RPMI8226 (cell line): ENCODE results near the gene PLD6.
A peak's percentile ranks its signal among the peaks of the same experiment; 100 is the strongest.

Experiments used
- DNase-seq: peaks from one replicate; pipeline ENCODE4 v3.0.0-alpha.2; 2015

PLD6 gene

GRCh38 chr17:17226451-17227265, 20.5 kb upstream of the PLD6 start:
- DNase-seq = no peak

- no peak for DNase-seq
Measured at GRCh38 chr17:17225901-17226300, 19.8 kb upstream of the PLD6 start.

DNA sequence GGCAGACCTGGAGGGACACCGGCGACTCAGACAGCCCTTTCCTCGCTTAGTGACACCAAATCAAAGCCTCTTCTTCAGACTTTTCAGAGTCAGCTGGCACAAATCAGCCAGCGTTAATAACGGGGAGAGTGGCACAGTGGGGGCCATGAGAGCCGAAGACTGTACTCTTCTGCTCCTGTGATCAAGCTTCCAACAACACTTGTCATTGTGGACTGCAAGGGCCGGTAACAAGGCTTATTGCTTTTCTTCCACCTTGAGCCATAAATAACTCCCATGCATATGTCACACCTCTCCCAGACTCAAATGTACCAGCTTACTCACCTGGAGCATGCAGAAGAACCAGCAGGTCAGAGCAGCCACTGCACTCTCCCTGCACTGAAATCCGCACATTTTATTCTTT, 18.0 kb upstream of the PLD6 start:
- DNase-seq = no peak

- DNase-seq = no peak
Measured at GRCh38 chr17:17223736-17224135, 17.6 kb upstream of the PLD6 start.

- DNase-seq = no peak
Measured at GRCh38 chr17:17221329-17221728, 15.2 kb upstream of the PLD6 start.

- no peak for DNase-seq
Measured at GRCh38 chr17:17220529-17220928, 14.4 kb upstream of the PLD6 start.

DNA sequence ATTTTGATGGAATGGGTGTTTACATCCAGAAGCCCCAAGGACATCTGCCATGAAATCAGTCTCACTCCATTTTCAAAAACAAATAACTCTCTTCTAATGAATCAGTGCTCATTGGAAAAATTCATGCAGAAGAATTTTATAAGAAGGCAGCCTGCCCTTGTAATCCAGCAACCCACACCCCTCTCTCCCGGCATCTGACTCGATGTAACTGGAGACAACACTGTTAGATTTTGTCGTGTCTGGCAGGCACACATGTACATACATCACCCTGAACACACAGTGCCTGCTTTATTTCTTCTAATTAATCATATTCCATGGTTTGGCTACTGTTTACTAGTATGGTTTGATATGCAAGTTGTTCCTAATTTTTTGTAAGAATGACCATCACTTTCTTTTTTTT, 11.9 kb upstream of the PLD6 start:
- DNase-seq = no peak

DNA sequence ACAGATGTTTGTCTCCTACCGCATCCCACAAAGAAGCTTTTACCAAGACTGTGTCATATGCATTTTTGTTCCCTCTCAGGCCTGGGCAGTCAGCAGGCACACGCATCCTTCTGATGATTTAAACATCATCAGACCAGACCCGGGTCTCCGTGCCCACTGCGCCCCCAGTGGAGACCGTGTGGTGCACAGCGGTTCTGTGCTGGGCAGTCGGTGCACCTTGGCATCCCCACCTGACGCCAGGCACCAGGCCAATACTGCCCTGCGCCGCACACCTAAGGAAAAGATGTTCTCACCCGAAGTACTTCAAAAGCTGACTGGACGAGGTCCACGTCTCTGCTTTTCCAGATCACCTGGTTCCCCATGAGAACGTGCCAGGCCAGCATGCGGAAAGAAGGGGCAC, 10.6 kb upstream of the PLD6 start:
- no peak for DNase-seq

GRCh38 chr17:17216236-17216635, 10.1 kb upstream of the PLD6 start:
- no peak for DNase-seq

- DNase-seq = no peak
Measured at GRCh38 chr17:17215575-17215974, 9.4 kb upstream of the PLD6 start.

- DNase-seq = no peak
Measured at GRCh38 chr17:17214646-17215436, 8.7 kb upstream of the PLD6 start.

DNA sequence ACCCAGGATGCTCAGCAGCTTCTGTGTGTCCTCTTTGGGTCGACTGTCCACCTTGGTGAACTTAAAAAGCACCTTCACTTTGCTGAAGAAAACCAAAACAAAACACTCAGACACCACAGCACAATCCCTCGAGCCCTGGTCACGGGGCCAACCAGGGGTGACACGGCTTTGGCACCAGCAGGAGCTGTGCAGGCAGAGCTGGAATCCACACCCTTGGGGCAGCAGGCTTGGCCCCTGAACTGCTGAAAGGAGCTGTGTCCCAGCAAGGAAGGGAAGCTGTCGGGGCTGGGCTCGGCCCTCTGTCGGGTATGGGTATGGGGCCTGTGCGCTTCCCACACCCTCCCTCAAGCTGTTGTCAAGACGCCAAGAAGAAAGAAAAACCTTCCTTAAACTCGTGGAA, 7.6 kb upstream of the PLD6 start:
- no peak for DNase-seq

DNA sequence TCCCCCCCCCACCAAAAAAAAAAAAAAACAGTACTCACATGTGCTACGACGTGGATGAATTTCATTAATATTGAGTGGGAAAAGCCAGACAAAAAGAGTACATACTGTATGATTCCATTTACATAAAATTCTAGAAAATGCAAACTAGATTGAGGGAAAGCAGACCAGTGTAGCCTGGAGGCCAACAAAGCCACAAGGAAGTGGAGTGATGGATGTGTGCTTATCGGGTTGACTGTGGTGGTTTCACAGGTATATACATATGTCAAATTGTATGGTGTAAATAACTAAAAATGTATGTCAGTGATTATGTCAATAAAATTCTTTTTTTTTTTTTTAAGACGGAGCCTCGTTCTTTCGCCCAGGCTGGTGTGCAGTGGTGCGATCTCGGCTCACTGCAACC, 1.9 kb upstream of the PLD6 start:
- no peak for DNase-seq

DNA sequence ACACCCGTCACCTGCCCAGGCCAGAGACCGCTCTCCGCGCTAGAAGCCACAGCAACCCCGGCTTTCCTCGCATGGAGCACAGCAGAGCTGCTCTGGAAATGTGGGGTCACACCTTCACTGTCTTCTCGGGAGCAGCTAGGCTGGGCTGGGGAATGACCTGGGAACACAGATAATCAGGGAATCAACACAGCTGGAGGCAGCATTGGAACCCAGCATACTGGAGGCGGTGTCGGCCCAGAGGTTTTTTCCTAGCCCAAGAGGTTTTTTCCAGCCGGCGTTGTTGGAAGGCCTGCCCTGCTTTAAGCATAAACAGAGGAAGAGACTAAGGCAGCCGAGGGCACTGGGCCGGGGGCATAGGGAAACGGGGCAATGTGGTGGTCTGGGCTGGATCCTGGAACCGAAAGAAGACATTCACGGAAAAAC, 791 bp upstream of the PLD6 start:
- no peak for DNase-seq

GRCh38 chr17:17205368-17206123, 587 bp downstream of the PLD6 start:
- DNase-seq = peak; percentile 70

- DNase-seq = peak; percentile 11
Measured at GRCh38 chr17:17204635-17205231, 1.4 kb downstream of the PLD6 start.

DNA sequence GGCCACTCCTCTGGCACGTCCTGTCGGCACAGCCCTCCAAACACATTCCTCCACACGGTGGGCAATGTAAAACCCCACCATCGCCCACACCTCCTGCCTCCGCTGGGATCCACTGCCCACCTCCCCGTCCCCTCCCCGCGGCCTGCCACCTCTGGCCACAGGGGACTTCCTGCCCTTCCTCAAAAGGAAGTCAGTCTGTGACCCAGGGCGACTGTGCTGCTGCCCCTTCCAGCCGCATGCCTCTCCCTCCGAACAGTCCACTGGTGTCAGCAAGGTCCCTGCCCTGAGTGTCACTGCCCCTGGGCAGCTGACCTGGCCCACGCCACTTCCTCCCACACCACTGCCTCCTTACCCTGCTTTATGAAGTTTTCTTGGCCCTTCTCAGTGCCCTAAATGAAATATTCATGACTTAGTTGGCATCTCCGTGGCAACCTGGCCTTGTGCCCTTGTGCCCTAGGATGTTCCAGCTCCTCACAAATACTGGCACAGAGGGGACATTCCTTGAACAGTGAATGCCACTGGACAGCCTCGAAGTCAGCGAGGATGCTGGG, 2.0 kb downstream of the PLD6 start:
- DNase-seq = peak; percentile 8

DNA sequence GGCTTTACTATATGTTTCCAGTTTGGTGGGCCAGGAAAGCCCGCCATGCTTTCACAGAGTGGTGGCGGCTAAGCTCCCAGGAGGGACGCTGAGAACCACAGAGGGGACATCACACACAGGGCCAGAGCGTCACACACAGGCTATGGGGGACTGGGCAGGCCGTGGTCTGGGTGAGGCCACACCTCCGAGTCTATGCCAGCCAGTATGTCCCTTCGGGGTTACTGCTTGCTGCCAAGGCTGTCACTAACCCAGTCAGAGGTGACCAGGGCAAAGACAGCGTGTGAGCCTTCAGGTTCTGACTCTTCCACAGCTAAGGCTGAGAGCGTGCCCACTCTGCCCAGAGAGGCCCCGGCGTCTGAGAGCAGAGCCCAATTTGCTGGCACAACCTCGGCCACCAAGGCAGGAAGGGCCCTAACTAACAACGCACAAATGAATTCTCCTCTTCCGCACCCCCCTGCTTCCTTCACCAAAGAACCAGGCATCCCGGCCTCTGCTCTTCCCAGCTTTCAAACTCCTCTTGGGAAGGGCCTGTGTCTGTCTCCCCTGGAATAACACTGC, 2.9 kb downstream of the PLD6 start:
- DNase-seq = no peak

DNA sequence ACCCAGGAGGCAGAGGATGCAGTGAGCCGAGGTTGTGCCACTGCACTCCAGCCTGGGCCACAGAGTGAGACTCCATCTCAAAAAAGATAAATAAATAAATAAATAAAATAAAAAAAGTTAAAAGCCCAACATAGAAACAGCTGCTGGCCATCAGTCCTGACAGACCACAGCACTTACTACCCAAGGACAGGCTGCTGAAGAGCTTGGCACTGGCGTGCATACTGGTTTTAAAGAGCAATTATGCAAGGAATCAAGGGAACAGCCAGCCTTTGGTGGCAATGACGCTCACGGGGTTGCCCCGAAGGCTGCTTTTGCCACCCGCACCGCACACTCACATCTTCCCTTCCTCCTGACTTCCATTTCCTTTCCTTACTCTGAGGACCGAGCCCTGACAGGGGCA, 4.2 kb downstream of the PLD6 start:
- DNase-seq = no peak

GRCh38 chr17:17201271-17201670, 4.9 kb downstream of the PLD6 start:
- no peak for DNase-seq

DNA sequence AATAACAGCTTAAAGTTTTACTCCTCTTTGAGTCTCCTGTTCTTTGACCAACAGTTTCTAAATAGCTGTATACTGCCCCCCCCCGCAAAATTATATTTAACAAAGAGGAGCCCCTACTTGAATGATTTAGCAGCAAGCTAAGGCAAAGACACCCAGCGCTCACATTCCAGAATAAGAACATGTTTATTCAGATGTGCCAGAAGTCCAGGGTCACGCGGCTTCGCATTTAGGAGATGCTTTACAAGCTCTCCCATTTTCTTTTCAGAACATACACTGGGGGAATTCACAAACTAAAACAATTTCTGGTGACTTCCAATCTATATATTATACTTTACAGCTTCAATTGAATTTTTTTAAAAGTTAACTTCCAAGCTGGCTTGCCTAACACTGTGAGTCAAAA, 5.3 kb downstream of the PLD6 start:
- DNase-seq = no peak

- no peak for DNase-seq
Measured at GRCh38 chr17:17200311-17200710, 5.8 kb downstream of the PLD6 start.

- no peak for DNase-seq
Measured at GRCh38 chr17:17198281-17198680, 7.9 kb downstream of the PLD6 start.
